NCI-H446 treated with DMSO at 0.1 percent for 48 hours (cell line): ENCODE data around the gene GNG12.

ENCODE experiments used
- DNase-seq: peaks from one replicate; lab custom pipeline; 2025; lab: John Stamatoyannopoulos, UW

Gene GNG12

DNA sequence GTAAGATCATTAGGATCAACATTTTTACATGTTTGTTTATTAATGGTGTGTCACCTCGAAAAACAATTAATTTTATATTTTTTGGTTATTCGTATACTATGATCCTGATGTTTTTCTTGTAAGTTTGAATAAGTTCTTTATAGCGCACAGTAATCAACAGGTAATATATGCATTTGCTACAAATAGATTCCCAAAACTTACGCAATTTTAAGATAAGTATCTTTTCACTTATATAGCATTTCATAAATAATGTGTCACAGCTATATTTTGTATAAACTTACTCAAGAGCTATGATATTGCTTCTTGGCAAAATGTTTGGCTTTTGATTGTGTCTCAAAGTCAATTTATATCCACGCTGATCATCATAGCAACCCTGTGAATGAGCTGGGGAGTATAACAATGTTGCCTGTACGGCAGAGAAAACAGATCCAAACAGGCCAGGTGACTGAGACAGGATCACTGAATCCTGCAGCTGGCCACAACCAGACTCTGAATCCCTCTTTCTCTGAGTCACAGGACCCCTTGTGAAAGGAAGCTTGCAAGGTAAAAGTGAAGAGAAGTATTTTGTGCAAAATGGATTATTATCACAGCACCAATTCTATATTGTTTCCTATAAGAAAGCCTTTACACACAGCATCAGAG is 48.6 kb downstream of the GNG12 start:
- no peak for DNase-seq

DNA sequence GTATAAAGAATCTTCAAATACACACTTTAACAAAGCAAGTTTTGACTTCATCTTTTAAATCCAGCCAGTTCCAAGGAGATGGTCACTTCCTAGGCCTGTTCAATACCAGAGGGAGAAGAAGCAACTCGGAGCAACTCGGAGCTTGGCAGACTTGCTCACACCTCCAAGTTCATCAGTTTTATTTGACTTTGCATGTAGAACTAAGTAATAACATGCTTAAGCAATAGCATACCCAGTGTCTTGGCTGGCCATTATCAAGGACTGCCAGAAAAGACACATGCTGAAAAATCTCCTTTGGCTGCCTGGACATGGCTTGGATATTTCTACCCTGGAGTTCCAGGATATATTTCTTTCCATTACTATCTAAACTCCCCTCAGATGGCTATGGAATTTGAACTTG is 52.6 kb downstream of the GNG12 start:
- no peak for DNase-seq

DNA sequence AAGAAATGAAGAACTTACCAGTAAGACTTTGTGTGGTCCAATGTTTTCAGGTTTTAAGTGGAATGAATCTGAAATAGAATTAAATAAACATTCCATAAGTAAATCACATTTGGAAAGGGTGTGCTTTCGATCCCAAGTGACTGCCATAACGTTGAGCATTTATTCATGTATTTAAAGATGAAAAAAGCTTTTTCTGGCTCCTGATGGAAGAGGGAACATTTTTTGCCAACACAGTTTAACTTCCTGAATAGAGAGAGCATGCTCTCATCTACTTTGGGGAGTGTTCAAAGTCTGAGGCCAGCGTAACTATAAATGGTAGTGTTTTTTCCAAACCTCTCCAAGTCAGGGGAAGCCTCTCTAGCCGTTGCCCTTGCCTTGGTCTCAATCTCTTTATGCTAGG is 55.8 kb downstream of the GNG12 start:
- no peak for DNase-seq

DNA sequence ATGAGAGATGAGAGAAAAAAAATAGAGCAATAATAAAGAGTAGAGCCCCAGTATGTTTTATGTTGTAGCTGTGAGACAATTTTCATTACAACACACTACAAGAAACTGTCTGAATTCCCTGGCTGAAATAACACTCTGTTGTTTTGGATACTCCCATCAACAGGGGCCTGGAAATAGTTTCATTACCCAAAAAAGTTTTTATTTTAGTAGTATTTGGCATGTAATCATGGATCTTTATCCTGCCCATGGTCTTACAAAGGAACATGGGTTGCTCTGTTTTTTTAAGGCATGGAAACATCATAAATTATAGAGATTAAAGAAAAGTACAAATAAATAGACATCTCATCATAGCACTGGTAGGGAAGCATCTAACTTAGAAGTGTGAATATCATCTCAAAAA is 56.3 kb downstream of the GNG12 start:
- DNase-seq: no peak

DNA sequence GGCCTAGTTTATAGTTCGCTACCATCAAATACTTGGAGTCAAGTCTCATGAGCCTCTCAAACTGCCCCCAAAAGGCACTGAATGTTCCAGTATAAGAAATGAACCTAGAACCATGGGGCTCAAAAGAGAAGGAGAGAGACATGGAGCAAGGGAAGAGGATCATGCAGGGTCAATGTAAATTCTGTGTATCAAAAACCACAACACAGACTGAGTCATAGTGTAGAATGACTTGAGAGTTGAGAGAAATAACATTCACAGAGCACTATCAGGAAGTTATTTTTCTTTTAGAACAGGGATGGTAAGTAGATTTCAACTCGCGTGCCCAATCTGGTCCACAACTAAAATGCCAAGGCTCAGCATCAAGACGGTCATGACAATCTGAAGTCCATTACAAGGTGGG is 59.8 kb downstream of the GNG12 start:
- DNase-seq: no peak

DNA sequence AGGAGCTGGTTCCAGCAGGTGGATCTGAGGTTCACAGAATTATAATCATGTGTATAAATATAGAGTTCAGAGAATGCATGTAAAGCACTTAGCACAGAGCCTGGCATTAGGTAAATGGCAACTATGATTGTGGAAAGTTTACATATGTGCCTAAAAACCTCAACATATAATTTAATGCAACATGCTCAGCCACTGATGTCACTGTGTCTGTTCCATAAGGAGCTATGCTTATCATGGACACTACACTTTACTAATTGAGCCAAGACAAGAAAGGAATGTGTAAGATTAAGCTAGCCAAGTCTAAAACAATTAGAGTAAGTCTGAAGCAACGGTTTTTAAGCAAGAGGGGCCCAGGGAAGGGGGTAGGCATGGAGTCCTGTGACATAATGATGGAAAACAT is 61.5 kb downstream of the GNG12 start:
- DNase-seq: no peak

DNA sequence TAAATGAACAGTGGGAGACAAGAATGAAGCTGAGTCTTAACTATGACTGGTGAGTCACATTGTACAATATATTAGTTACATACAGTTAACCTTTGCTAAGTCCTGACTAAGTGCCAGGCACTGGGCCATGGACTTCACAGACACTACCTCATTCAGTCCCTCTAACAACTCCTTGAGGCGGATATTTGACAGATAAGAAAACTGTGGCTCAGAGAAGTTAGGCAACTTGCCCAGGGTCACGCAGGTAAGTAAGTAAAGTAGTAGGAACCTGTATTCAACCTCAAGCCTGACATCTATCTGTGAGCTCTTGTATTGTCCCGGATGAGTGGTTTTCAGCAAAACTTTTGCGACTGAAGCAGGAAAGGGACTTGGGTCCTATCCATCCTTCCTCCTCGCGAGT is 62.1 kb downstream of the GNG12 start:
- no peak for DNase-seq

DNA sequence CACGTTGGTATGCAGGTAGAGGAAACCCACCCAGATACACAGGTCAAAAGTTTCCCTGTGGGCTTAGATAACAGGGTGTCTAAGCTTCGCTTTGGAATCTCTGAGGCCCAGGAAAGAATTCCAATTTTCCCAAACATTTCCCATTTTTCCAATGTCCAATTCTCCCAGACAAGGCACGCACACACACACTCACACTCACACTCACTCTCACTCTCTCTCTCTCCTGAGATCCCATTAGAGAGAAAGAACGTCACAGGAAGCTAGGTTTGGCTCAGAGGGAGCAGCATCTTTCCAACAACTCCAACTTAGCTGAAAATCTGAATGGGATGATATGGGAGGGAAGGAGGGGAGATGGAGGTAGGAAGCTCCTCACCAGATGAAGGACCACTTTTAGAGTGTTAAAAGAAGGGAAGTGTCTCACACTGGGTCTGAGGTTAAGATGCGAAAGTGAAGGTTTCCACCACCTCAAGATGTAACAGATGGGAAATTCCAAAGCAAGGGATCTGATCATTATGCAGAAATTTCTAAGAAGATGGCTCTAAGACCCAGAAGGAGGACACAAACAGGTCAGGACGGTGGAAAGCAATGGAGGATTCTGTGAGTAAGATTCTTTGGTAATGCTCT is 63.5 kb downstream of the GNG12 start:
- DNase-seq: no peak

DNA sequence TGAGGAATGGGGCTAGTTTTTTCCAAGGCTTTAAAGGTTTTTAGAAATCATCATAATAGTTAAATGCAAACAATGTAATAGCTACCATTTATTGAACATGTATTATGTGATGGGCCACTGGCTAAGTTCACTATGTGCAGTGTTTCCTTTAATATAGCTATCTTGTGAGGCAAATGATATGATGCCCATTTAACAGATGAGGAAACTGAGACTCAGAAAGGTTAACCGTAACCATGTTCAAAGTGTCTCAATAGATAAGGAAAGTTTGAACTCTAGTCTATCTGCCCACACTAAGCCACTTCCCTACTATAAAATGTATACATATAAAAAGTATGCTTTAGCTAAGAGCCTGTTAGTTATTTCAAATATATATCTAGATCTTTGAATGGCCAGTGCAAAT is 64.8 kb downstream of the GNG12 start:
- DNase-seq: no peak

DNA sequence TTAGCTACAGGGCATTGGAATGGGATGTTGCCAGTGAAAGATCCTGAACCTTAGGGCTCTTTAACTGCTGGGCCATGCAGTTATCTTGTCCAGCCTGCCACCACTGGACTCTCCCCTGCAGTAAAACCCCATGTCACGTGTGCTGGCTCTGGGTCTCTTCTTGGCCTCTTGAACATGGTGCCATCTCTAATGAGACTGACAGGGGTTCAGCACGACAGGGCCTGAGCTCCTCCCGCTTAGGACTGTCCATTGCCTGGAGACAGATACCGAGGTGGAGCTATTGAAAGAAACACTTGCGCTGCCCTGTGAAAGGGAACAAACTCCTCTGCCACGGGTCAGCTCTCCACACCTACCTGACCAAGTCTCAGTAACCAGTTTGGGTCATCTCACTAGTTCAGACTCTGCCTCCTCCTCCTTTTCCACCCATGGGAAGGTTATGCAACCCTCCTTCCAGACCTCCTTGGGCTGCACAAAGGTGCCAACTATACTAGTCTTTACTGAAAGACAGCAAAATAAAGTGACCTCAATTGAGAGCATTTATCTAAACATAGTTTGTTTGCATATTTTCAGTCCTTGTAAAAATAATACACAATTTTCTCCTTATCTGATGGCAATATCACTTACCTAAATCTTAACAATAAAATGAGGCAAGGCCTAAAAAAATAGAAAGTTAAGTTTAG is 66.0 kb downstream of the GNG12 start:
- DNase-seq: no peak

DNA sequence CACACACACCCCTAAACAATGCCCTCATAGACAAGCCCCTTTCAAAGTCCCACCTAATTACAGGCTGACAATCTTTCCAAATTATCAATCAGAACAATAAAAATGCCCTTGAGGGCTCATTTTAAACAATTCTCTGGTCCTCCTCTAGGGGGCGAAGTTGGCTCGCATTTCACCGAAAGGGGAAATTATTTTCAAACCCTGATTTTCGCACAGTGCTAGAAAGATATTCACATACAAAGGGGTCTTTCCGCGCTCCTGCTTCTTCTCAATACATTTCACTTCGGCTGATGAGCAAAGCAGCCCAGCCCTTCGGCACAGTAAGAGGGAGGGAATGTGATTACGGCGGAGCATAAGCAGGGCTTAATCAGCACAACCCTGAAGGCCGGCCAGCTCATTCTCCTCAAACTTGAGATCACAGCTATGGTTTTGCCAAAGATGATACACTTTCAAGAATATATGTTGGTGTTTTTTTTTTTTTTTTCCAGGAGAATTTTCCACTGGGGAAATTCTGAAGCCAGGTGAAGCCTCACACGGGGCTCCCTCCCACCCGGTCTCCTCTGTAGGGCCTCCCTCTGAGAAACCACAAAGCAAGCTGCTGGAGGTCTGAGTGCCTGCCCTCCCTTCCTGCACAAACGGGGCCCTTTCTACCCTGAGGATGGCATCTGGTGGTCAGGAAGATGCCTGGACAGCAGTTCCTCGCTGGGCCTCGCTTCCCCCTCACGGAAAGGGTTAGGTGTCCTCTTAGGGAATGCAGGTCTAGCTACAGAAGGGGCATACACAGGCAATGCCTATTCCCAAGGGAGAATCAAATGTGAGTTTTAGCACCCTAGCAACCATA is 66.9 kb downstream of the GNG12 start:
- DNase-seq: no peak

DNA sequence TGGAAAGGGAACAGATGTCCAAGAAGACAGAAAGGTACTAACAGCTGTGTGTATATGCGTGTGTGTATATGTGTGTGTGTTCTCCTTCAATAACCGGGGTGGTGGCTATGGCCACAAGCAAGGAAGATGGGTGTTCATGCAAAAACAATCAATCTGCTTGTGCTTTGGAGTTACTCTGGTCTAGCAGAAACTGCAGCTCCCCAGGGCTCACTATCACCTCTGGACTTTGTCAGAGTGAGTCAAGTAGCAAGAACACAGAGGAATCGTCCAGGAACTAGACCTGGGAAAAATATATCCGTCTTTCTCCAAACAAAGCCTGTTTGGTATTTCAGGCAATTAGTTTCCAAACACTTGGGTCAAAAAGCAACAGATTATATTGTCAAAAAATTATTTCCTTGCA is 68.6 kb downstream of the GNG12 start:
- DNase-seq: no peak

DNA sequence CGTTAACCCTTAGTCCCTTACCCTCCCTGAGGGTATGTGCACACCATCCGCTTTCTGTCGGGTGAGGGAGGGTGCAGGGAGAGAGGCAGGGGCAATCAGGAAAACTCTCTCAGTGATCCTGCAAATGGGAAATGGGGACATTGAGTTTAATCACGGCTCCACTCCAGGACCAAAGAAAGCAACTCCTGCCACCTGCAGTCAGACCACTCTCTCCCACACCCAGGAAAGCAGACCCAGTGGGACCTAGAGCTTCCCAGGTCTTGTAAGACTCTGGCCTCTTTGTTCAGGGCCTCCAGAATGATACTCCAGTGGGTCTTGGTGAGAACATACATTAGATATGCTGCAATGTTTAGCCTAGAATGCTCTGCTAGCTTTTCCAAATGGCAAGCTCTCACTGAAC is 71.5 kb downstream of the GNG12 start:
- no peak for DNase-seq

DNA sequence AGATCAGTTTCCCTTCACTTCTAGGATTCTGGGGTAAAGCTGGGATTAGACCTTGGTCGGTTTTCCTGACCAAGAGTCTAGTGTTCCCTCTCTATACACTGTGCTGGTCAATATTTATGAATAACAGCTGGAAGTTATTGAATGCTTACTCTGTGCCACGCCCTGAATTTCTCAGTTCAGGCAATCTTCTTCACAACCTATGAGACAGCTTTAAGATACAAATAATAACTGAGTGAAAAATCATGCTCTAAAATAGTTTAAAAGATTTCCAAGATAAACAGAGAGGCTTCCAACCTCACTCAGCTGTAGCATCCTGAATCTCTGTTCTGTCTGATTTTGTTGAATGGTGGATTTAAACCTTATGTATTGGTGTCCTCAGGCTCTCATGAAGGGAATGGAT is 72.2 kb downstream of the GNG12 start:
- no peak for DNase-seq

DNA sequence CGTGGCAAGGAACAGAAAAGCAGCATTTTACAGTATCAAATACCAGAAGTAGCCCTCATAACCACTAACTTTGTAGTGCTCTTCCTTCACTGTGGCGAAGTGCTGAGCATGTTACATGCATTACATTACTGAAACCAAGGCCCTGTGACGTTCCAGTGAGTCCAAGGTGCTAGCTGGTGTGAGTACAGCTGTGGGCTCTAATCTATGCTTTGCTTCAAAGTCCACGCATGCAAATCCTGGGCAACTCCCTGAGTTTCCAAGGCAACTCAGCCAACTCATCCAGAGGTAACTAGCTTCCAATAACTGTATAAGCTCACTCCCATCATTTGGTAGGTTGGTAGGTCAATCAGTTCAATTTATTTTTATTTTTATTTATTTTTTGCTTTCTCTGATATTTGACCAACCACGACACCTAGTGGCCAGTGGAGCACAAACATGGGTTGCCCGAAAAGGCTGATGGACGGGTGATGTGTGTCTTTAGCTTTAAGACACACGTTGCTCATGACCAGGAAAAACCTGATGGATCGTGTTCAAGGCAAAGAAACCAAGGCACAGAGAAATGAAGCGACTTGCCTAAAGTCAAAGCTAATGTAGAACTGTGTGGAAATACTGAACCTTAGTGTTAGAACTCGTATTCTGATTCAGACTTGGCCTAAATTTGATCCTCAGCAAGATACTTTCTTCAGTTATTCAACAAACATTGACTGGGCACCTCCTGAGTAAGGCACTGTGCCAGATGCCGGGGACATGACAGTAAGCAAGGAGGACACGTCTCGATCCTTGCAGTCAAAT is 73.0 kb downstream of the GNG12 start:
- no peak for DNase-seq

DNA sequence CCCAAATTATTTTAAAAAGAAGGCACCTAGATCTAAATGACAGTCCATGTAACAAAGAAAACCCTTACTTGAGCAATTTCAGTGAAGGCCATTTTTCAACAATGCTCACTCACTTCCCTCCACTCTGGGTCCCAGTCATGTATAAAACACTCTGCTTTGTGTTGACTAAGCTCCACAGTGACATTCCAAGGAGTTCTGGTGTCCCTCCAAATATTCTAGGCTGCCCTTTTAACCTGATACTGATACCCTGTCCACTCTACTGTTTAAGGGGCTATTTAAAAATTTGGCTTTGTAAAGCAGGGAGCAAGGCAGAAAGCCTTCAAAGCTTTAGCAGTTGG is 73.6 kb downstream of the GNG12 start:
- DNase-seq: no peak

DNA sequence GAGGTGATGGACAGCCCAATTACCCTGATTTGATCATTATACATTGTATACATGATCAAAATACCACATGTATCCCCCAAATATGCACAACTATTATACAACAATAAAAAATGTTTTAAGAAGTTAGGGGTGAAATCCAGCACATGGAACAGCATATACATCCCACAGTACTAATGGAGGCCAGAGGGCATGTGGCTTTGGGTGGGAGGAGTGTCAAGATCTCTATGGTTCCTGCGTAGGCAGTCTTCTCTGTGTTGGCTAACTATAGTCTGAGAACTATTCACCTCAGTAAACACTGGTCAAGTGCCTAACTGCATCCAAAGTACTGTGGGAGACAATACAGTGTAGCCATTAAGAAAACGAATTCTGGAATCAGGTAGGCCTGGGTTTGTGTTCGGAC is 74.2 kb downstream of the GNG12 start:
- DNase-seq: no peak

DNA sequence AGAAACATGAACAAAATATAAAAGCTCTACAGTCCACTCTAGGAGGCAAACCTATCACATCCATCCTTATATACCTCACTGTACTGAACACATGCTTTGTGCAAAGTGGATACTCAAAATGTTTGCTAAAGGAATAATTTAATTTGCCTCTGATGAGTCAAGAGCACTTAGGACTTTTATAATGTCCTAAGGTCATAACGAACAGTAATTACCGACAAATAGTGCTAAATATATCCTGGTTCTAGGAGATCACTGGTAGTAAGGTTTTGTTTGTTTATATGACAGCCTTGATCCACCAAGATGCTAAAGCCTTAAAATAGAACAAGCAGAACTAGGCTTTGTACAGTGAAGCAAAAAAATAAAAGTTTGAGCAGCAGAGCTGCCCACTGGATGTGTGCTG is 77.6 kb downstream of the GNG12 start:
- DNase-seq: no peak

DNA sequence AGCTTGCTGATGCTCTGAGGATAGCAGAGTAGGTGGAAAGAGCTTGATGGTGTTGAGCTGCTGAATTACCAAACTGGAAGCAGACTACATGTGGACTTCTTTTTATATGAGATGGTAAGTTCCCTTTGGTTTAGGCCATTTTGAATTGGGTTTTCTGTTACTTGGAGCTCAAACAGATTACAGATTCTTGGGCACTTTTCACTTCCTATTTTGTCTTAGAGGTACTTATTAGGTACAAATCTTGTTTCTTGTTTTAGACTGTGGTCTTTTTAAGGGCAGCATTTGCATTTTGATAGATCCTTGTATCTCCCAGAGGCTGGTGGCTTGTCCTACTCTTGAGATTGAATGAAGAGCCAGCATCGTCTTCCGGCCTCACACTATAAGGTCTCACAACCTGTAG is 78.1 kb downstream of the GNG12 start:
- DNase-seq: no peak

DNA sequence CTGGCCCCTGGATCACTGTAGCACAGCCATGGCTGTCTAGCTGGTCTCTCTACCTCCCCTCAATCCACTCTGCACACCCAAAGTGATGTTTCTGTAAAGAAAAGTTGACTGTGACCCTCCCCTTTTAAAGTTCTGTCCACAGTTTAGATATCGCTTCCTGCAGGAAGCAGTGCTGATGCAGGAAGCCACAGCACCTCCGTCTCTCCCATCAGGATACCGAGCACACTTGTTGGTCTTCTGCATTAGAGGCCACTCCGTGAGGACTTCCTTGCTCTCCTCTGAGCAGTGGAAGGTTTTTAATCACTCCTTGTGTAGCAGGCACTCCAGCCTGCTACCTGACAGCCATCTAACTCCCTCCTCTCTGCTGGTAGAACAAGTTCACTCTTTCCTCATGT is 78.7 kb downstream of the GNG12 start:
- no peak for DNase-seq

DNA sequence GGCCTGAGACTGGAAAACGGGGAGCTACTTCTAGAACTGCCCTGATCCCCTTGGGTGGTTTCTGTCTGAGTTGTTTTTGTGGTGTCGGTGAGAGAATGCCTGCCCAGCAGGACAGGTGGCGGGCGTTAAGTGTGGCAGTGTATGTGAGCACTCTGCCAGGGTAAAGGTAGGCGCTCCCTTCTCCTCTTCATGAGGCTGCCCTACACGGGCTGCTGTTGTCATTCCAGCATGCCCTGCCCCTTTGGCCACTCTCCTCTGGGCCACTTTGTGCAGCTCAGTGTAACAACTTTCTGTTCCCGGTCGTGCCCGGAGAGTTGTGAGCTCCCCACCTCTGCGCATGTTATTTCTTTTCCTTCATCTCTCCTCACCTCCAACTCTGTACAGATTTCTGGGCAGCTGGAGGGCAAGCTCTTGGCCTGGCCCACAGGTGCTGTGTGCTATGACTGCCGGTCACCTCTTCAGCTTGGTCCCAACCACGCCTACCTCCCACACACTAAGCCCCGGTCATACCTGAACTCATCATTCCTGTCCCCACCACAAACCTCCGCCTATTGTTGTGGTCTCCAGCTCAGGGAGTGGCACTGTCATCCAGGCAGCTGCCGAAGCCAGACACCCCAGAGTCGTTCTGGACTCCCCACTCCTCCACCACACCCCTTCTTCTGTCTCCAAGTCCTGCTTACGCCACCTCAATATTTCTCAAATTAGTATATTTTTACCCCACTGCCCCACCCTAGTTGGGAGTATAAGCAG is 79.3 kb downstream of the GNG12 start:
- DNase-seq: no peak
